ENCODE results near the gene TPRG1L.
"Not testable (repeated sequence)": the region's sequence is repeated elsewhere in the genome, so short reads cannot be mapped to it uniquely, and the experiment has no call there.

TPRG1L gene

DNA sequence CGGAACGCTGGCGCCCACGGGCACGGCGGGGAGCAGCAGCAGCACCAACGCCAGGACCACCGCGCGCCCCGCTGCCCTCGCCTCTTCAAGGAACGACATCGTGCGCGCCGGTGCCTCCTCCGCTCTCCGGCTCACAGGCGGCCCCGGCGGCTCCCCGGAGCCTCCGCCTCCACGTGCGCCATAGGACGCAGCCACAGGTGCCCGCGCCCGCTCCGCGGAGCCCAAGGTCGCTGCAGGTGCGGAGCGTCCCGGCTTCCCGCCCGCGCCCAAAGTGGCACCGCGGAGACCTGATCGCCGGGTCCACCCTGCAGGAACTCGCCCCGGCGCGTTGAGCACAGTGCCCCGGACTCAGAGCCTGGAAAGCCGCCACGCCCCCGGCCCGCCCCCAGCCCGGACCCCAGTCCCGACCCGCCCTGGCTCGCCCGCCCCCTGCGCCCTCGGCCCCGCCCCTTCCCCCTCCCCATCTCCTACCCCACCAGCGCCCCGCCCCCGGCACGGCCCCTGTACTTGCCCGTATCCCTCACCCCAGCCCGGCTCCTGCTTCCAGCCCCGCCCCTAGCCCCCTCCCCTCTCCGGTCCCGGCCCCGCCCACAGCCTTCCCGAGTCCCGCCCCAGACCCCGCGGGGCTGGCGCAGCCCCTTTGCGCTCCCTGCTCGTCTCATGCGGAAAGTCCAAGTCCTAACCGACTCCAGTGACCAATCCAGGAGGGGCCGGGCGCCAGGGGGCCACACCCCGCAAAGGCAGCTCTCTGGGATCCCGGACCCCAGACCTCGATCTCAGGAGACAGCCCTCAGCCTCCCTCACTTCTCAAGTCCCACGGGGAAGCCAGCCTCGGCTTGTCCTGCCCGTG, 13.4 kb upstream of the TPRG1L start, which contains the start of gene MEGF6:
TSS of gene MEGF6 (minus strand) at position 339 of the 850 bp plus-strand sequence. CDS start at position 99, 240 bp downstream.
- H3K27me3 ChIP-seq (ENCODE audit: low read depth, low read length) = peaks cover 8% of the 10 kb centered on the region
- no peaks in the 10 kb centered on the region for H3K9me3 ChIP-seq (ENCODE audit: control insufficient read depth in 1 of 2, low read length in 2 of 2)
- peaks cover 0 to 28% of the 10 kb centered on the region in 2 donors for H3K4me1 ChIP-seq (ENCODE audit: control insufficient read depth in 1 of 2, insufficient read depth in 2 of 2, low read length in 2 of 2)
- H3K27ac ChIP-seq (ENCODE audit: low read length) = no peak within 1 kb of the TSS
- no peaks in the 10 kb centered on the region for H3K36me3 ChIP-seq (ENCODE audit: control insufficient read depth in 1 of 2, insufficient read depth in 2 of 2, low read length in 2 of 2)
- peak within 1 kb of the TSS in 1 of 2 donors; percentile 62 for H3K4me3 ChIP-seq (ENCODE audit: low read depth in 1 of 2, low read length in 2 of 2)

- Histone ChIP-seq H3K4me3 (ENCODE audit: low read depth in 1 of 2, low read length in 2 of 2) (peak overlapping the region in 1 of 2 donors; percentile 46), H3K9me3 (ENCODE audit: control insufficient read depth in 1 of 2, low read length in 2 of 2) (no peaks in the 10 kb centered on the region), H3K4me1 (ENCODE audit: control insufficient read depth in 1 of 2, insufficient read depth in 2 of 2, low read length in 2 of 2) (peaks cover 0 to 28% of the 10 kb centered on the region in 2 donors), H3K36me3 (ENCODE audit: control insufficient read depth in 1 of 2, insufficient read depth in 2 of 2, low read length in 2 of 2) (no peaks in the 10 kb centered on the region), H3K27ac (ENCODE audit: low read length) (no peak overlapping the region), H3K27me3 (ENCODE audit: low read depth, low read length) (peaks cover 8% of the 10 kb centered on the region)
Measured at GRCh38 chr1:3612123-3612522, 12.7 kb upstream of the TPRG1L start.

- H3K27me3 ChIP-seq (ENCODE audit: low read depth, low read length) = peaks cover 3% of the 10 kb centered on the region
- H3K4me1 ChIP-seq (ENCODE audit: control insufficient read depth in 1 of 2, insufficient read depth in 2 of 2, low read length in 2 of 2) = peaks cover 0 to 27% of the 10 kb centered on the region in 2 donors
- no peaks in the 10 kb centered on the region for H3K36me3 ChIP-seq (ENCODE audit: control insufficient read depth in 1 of 2, insufficient read depth in 2 of 2, low read length in 2 of 2)
- H3K4me3 ChIP-seq (ENCODE audit: low read depth in 1 of 2, low read length in 2 of 2) = no peak overlapping the region
- H3K9me3 ChIP-seq (ENCODE audit: control insufficient read depth in 1 of 2, low read length in 2 of 2) = no peaks in the 10 kb centered on the region
- H3K27ac ChIP-seq (ENCODE audit: low read length) = no peak overlapping the region
Measured at GRCh38 chr1:3614755-3615742, 9.8 kb upstream of the TPRG1L start.

DNA sequence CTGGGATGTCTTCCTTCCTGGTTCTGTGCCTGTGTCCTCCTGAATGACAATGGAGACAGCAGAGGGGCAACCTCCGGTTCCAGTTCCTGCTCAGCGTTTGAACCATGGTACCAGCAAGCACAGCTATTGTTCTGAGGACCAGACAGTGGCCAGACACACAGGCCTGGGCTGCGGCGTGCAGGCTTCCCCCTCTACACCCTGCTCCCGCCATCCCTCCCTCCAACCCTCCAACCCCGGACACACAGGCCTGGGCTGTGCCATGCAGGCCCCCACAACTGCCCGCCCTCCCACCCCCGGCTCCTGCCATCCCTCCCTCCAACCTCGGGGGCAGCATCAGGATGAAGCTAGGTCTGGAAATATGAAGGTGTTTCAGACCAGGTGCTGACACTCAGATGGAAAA, 8.0 kb upstream of the TPRG1L start:
- H3K4me1 ChIP-seq (ENCODE audit: control insufficient read depth in 1 of 2, insufficient read depth in 2 of 2, low read length in 2 of 2) = peaks cover 0 to 18% of the 10 kb centered on the region in 2 donors
- no peak overlapping the region for H3K4me3 ChIP-seq (ENCODE audit: low read depth in 1 of 2, low read length in 2 of 2)
- no peaks in the 10 kb centered on the region for H3K27me3 ChIP-seq (ENCODE audit: low read depth, low read length)
- no peaks in the 10 kb centered on the region for H3K9me3 ChIP-seq (ENCODE audit: control insufficient read depth in 1 of 2, low read length in 2 of 2)
- no peak overlapping the region for H3K27ac ChIP-seq (ENCODE audit: low read length)
- H3K36me3 ChIP-seq (ENCODE audit: control insufficient read depth in 1 of 2, insufficient read depth in 2 of 2, low read length in 2 of 2) = no peaks in the 10 kb centered on the region

GRCh38 chr1:3617806-3618345, 6.9 kb upstream of the TPRG1L start:
- Histone ChIP-seq H3K4me1 (ENCODE audit: control insufficient read depth in 1 of 2, insufficient read depth in 2 of 2, low read length in 2 of 2) (peaks cover under 1 to 21% of the 10 kb centered on the region in 2 donors), H3K27me3 (ENCODE audit: low read depth, low read length) (no peaks in the 10 kb centered on the region), H3K36me3 (ENCODE audit: control insufficient read depth in 1 of 2, insufficient read depth in 2 of 2, low read length in 2 of 2) (no peaks in the 10 kb centered on the region), H3K4me3 (ENCODE audit: low read depth in 1 of 2, low read length in 2 of 2) (no peak overlapping the region), H3K9me3 (ENCODE audit: control insufficient read depth in 1 of 2, low read length in 2 of 2) (no peaks in the 10 kb centered on the region), H3K27ac (ENCODE audit: low read length) (no peak overlapping the region)

- H3K4me1 ChIP-seq (ENCODE audit: control insufficient read depth in 1 of 2, insufficient read depth in 2 of 2, low read length in 2 of 2) = peaks cover 7 to 28% of the 10 kb centered on the region in 2 donors
- no peaks in the 10 kb centered on the region for H3K27me3 ChIP-seq (ENCODE audit: low read depth, low read length)
- no peaks in the 10 kb centered on the region for H3K9me3 ChIP-seq (ENCODE audit: control insufficient read depth in 1 of 2, low read length in 2 of 2)
- H3K4me3 ChIP-seq (ENCODE audit: low read depth in 1 of 2, low read length in 2 of 2) = no peak overlapping the region
- no peaks in the 10 kb centered on the region for H3K36me3 ChIP-seq (ENCODE audit: control insufficient read depth in 1 of 2, insufficient read depth in 2 of 2, low read length in 2 of 2)
- H3K27ac ChIP-seq (ENCODE audit: low read length) = no peak overlapping the region
Measured at GRCh38 chr1:3618531-3618880, 6.3 kb upstream of the TPRG1L start.

DNA sequence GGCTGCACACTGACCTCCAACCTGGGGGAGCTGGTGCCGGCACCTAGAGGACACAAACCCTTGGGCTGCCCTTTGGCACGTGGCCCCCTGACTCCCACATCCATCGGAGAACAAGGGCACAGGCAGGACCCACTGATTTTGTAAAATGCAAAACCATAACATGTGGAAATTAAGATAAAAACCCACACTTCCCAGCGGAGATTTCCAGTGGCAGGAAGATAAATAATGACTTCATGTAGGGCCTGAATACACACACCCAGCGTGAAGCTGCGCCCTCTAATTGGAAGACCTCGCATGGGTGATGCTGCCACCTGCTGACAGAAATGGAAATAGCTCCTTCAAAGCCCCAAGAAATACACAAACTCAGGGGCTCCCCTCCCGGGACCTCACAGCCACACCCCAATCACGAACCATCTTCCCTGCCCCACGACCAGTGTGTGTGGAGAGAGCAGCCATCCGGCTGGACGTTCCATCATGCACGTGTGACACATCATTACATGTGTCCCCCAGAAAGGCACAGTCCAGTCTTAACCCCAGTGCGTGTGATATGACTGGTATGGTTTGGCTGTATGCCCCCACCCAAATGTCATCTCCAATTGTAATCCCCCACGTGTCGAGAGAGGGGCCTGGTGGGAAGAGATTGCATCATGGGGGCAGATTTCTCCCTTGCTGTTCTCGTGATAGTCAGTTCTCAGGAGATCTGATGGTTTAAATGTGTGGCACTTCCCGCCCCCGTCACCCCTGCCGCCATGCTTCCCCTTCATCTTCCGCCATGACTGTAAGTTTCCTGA, 5.7 kb upstream of the TPRG1L start:
- Histone ChIP-seq H3K27me3 (ENCODE audit: low read depth, low read length) (no peaks in the 10 kb centered on the region), H3K4me3 (ENCODE audit: low read depth in 1 of 2, low read length in 2 of 2) (no peak overlapping the region), H3K27ac (ENCODE audit: low read length) (no peak overlapping the region), H3K36me3 (ENCODE audit: control insufficient read depth in 1 of 2, insufficient read depth in 2 of 2, low read length in 2 of 2) (no peaks in the 10 kb centered on the region), H3K4me1 (ENCODE audit: control insufficient read depth in 1 of 2, insufficient read depth in 2 of 2, low read length in 2 of 2) (peaks cover 11 to 33% of the 10 kb centered on the region in 2 donors), H3K9me3 (ENCODE audit: control insufficient read depth in 1 of 2, low read length in 2 of 2) (no peaks in the 10 kb centered on the region)

- H3K27ac ChIP-seq (ENCODE audit: low read length) = no peak overlapping the region
- peaks cover 13 to 38% of the 10 kb centered on the region in 2 donors for H3K4me1 ChIP-seq (ENCODE audit: control insufficient read depth in 1 of 2, insufficient read depth in 2 of 2, low read length in 2 of 2)
- H3K27me3 ChIP-seq (ENCODE audit: low read depth, low read length) = no peaks in the 10 kb centered on the region
- H3K9me3 ChIP-seq (ENCODE audit: control insufficient read depth in 1 of 2, low read length in 2 of 2) = no peaks in the 10 kb centered on the region
- no peaks in the 10 kb centered on the region for H3K36me3 ChIP-seq (ENCODE audit: control insufficient read depth in 1 of 2, insufficient read depth in 2 of 2, low read length in 2 of 2)
- no peak overlapping the region for H3K4me3 ChIP-seq (ENCODE audit: low read depth in 1 of 2, low read length in 2 of 2)
Measured at GRCh38 chr1:3620708-3621107, 4.1 kb upstream of the TPRG1L start.

DNA sequence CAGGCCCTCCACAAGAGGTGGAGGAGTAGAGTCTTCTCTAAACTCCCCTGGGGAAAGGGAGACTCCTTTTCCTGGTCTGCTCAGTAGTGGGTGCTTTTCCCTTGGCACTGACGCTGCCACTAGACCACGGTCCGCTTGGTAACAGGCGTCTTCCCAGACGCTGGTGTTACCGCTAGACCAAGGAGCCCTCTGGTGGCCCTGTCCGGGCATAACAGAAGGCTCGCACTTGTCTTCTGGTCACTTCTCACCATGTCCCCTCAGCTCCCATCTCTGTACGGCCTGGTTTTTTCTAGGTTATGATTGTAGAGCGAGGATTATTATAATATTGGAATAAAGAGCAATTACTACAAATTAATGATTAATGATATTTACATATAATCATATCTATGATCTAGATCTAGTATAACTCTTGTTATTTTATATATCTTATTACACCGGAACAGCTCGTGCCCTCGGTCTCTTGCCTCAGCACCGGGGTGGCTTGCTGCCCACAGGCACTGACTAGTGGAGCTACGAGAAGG, 3.6 kb upstream of the TPRG1L start:
- H3K4me1 ChIP-seq (ENCODE audit: control insufficient read depth in 1 of 2, insufficient read depth in 2 of 2, low read length in 2 of 2) = peaks cover 17 to 43% of the 10 kb centered on the region in 2 donors
- not testable (repeated sequence) for H3K4me3 ChIP-seq (ENCODE audit: low read depth in 1 of 2, low read length in 2 of 2); H3K27me3 ChIP-seq (ENCODE audit: low read depth, low read length); H3K36me3 ChIP-seq (ENCODE audit: control insufficient read depth in 1 of 2, insufficient read depth in 2 of 2, low read length in 2 of 2); H3K27ac ChIP-seq (ENCODE audit: low read length); H3K9me3 ChIP-seq (ENCODE audit: control insufficient read depth in 1 of 2, low read length in 2 of 2)

DNA sequence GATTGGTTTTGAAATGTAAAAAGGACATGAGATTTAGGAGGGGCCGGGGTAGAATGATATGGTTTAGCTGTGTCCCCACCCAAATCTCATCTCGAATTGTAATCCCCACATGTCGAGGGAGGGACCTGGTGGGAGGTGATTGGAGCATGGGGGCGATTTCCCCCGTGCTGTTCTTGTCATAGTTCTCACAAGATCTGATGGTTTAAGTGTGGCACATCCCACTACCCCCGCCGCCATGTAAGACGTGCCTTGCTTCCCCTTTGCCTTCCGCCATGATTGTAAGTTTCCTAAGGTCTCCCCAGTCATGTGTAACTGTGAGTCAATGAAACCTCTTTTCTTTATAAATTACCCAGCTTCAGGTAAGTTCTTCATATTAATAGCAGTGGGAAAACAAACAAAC, 2.7 kb upstream of the TPRG1L start:
- not testable (repeated sequence) for H3K27me3 ChIP-seq (ENCODE audit: low read depth, low read length); H3K36me3 ChIP-seq (ENCODE audit: control insufficient read depth in 1 of 2, insufficient read depth in 2 of 2, low read length in 2 of 2); H3K9me3 ChIP-seq (ENCODE audit: control insufficient read depth in 1 of 2, low read length in 2 of 2); H3K4me3 ChIP-seq (ENCODE audit: low read depth in 1 of 2, low read length in 2 of 2); H3K27ac ChIP-seq (ENCODE audit: low read length)
- H3K4me1 ChIP-seq (ENCODE audit: control insufficient read depth in 1 of 2, insufficient read depth in 2 of 2, low read length in 2 of 2) = peaks cover 17 to 44% of the 10 kb centered on the region in 2 donors
